ENCODE measurements around the gene FNIP1.

- TF ChIP-seq POLR2AphosphoS5 (IDR thresholded peaks at IDR 0.05; ENCODE audit: control insufficient read depth, insufficient read depth, low read depth, low read length): no peak
- TF ChIP-seq, protein P1, sequence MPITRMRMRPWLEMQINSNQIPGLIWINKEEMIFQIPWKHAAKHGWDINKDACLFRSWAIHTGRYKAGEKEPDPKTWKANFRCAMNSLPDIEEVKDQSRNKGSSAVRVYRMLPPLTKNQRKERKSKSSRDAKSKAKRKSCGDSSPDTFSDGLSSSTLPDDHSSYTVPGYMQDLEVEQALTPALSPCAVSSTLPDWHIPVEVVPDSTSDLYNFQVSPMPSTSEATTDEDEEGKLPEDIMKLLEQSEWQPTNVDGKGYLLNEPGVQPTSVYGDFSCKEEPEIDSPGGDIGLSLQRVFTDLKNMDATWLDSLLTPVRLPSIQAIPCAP (CRISPR knock-in tag; IDR thresholded peaks at IDR 0.05; ENCODE audit: borderline replicate concordance): no peak
- TF ChIP-seq RBM15 (IDR thresholded peaks at IDR 0.05; ENCODE audit: insufficient read depth, low read length): no peak
- no peak for TF ChIP-seq ZNF431 (CRISPR knock-in tag; IDR thresholded peaks at IDR 0.05)
- TF ChIP-seq ZFP1 (CRISPR knock-in tag; IDR thresholded peaks at IDR 0.05): no peak
- no peak for TF ChIP-seq EZH2 (IDR thresholded peaks at IDR 0.05; ENCODE audit: borderline replicate concordance, low read depth, low read length)
- no peak for TF ChIP-seq POLR2A (conservative IDR thresholded peaks at IDR 0.05)
- TF ChIP-seq, protein P2, sequence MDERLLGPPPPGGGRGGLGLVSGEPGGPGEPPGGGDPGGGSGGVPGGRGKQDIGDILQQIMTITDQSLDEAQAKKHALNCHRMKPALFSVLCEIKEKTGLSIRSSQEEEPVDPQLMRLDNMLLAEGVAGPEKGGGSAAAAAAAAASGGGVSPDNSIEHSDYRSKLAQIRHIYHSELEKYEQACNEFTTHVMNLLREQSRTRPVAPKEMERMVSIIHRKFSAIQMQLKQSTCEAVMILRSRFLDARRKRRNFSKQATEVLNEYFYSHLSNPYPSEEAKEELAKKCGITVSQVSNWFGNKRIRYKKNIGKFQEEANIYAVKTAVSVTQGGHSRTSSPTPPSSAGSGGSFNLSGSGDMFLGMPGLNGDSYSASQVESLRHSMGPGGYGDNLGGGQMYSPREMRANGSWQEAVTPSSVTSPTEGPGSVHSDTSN (CRISPR knock-in tag; IDR thresholded peaks at IDR 0.05; ENCODE audit: low read depth): no peak
- TF ChIP-seq, protein P2 (tag; conservative IDR thresholded peaks at IDR 0.05; ENCODE audit: low read depth): no peak
- no peak for TF ChIP-seq PHF21A (IDR thresholded peaks at IDR 0.05; ENCODE audit: borderline replicate concordance, low read depth)
- TF ChIP-seq, protein P3, sequence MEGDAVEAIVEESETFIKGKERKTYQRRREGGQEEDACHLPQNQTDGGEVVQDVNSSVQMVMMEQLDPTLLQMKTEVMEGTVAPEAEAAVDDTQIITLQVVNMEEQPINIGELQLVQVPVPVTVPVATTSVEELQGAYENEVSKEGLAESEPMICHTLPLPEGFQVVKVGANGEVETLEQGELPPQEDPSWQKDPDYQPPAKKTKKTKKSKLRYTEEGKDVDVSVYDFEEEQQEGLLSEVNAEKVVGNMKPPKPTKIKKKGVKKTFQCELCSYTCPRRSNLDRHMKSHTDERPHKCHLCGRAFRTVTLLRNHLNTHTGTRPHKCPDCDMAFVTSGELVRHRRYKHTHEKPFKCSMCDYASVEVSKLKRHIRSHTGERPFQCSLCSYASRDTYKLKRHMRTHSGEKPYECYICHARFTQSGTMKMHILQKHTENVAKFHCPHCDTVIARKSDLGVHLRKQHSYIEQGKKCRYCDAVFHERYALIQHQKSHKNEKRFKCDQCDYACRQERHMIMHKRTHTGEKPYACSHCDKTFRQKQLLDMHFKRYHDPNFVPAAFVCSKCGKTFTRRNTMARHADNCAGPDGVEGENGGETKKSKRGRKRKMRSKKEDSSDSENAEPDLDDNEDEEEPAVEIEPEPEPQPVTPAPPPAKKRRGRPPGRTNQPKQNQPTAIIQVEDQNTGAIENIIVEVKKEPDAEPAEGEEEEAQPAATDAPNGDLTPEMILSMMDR (IDR thresholded peaks at IDR 0.05 in 2 of 3, conservative IDR thresholded peaks at IDR 0.05 in 1 of 3; ENCODE audit: insufficient read depth in 2 of 3, low read depth in 1 of 3, low read length in 3 of 3): no peak
Observed at GRCh38 chr5:131845828-131846227, 49.0 kb upstream of the FNIP1 start.

All from K562 (cell line).